Chondrocyte (in vitro differentiated cells): ENCODE measurements around the gene PAX3. TPM values are rescaled to one million over a fixed set of nuclear protein-coding genes. Genes with fewer than 3 reads are reported as not detected.

ENCODE experiments used
- DNase-seq: peaks from one replicate; pipeline ENCODE4 v3.0.0; 2021; ENCODE audit warnings: mixed read lengths, low spot score
- H3K27ac Mint-ChIP-seq: one replicate; pipeline ENCODE4 v1.8.0; 2021; ENCODE audit warnings: mild to moderate bottlenecking, moderate library complexity, mixed read lengths; ENCODE audit not compliant: unreplicated experiment
- H3K27me3 Mint-ChIP-seq: 2 replicates; pipeline ENCODE4 v1.8.0; 2021; ENCODE audit warnings: low read depth, mixed read lengths
- H3K36me3 Mint-ChIP-seq: 2 replicates; pipeline ENCODE4 v1.8.0; 2021; ENCODE audit warnings: low read depth, mixed read lengths
- H3K4me1 Mint-ChIP-seq: 2 replicates; pipeline ENCODE4 v1.8.0; 2021; ENCODE audit warnings: low read depth, mild to moderate bottlenecking, mixed read lengths
- H3K4me3 Mint-ChIP-seq: one replicate; pipeline ENCODE4 v1.8.0; 2021; ENCODE audit warnings: mild to moderate bottlenecking, moderate library complexity, mixed read lengths; ENCODE audit not compliant: unreplicated experiment
- H3K9me3 Mint-ChIP-seq: 2 replicates; pipeline ENCODE4 v1.8.0; 2021; ENCODE audit warnings: low read depth, mixed read lengths
- CTCF ChIP-seq: fragments of 200-600 bp; sonication (generic); IDR thresholded peaks from 2 replicates; pipeline ENCODE4 v1.5.0; 2021; ENCODE audit warnings: antibody characterized with exemption, mild to moderate bottlenecking, moderate library complexity
- total RNA-seq: library from RNA; stranded (reverse); gene quantifications from 3 replicates; pipeline ENCODE4 v1.2.1, GENCODE V29; 2021

Gene PAX3
- total RNA-seq, 1 donor from 2014 or later = 4.7 TPM

- H3K4me3 Mint-ChIP-seq = peak overlapping the region; percentile 89
- H3K27ac Mint-ChIP-seq = peak overlapping the region; percentile 90
- peaks cover 37% of the 10 kb centered on the region for H3K4me1 Mint-ChIP-seq
- no peaks in the 10 kb centered on the region for H3K9me3 Mint-ChIP-seq
- no peak for TF ChIP-seq CTCF
- peaks cover 7% of the 10 kb centered on the region for H3K36me3 Mint-ChIP-seq
- peaks cover 88% of the 10 kb centered on the region for H3K27me3 Mint-ChIP-seq
- no peak for DNase-seq
These were observed 842 bp downstream of the PAX3 start for GRCh38 chr2:222298001-222298310.

- Mint-ChIP-seq H3K4me3 (peak overlapping the region; percentile 89), H3K9me3 (no peaks in the 10 kb centered on the region), H3K4me1 (peaks cover 37% of the 10 kb centered on the region), H3K27me3 (peaks cover 88% of the 10 kb centered on the region), H3K36me3 (peaks cover 4% of the 10 kb centered on the region), H3K27ac (no peak overlapping the region)
- no peak for TF ChIP-seq CTCF
- DNase-seq = no peak
These were observed 1.2 kb downstream of the PAX3 start for GRCh38 chr2:222297600-222297935.

- Mint-ChIP-seq H3K27me3 (peaks cover 88% of the 10 kb centered on the region), H3K4me3 (peak overlapping the region; percentile 89), H3K27ac (peak overlapping the region; percentile 29), H3K9me3 (no peaks in the 10 kb centered on the region), H3K36me3 (peaks cover 3% of the 10 kb centered on the region), H3K4me1 (peaks cover 37% of the 10 kb centered on the region)
- no peak for DNase-seq
- TF ChIP-seq CTCF = no peak
These were observed 1.7 kb downstream of the PAX3 start for GRCh38 chr2:222296911-222297599.

- H3K27ac Mint-ChIP-seq = peak overlapping the region; percentile 54
- TF ChIP-seq CTCF = no peak
- peaks cover 84% of the 10 kb centered on the region for H3K27me3 Mint-ChIP-seq
- H3K4me1 Mint-ChIP-seq = peaks cover 39% of the 10 kb centered on the region
- H3K4me3 Mint-ChIP-seq = no peak overlapping the region
- peaks cover 3% of the 10 kb centered on the region for H3K36me3 Mint-ChIP-seq
- DNase-seq = no peak
- no peaks in the 10 kb centered on the region for H3K9me3 Mint-ChIP-seq
These were observed 2.5 kb downstream of the PAX3 start for GRCh38 chr2:222296311-222296741.

- Mint-ChIP-seq H3K4me3 (peak overlapping the region; percentile 38), H3K4me1 (peaks cover 45% of the 10 kb centered on the region), H3K27me3 (peaks cover 82% of the 10 kb centered on the region), H3K27ac (no peak overlapping the region), H3K9me3 (no peaks in the 10 kb centered on the region), H3K36me3 (peaks cover 3% of the 10 kb centered on the region)
- DNase-seq = no peak
- no peak for TF ChIP-seq CTCF
These were observed 3.3 kb downstream of the PAX3 start for GRCh38 chr2:222295368-222296062.
